NB4 (cell line): ENCODE measurements around the gene ACSM2A.

Experiments used
- MYC ChIP-seq: IDR thresholded peaks from 2 replicates; pipeline ENCODE4 v1.6.1; 2011; ENCODE audit warnings: low read depth, low read length
- POLR2A ChIP-seq: IDR thresholded peaks from 2 replicates; pipeline ENCODE4 v1.6.1; 2011; ENCODE audit warnings: mild to moderate bottlenecking; ENCODE audit not compliant: insufficient read length; ENCODE audit errors: extremely low read depth
- TF ChIP-seq, protein P1 (sequence below): IDR thresholded peaks from one replicate; pipeline ENCODE4 v1.5.1; 2012; ENCODE audit warnings: low read depth, low read length

DNA sequence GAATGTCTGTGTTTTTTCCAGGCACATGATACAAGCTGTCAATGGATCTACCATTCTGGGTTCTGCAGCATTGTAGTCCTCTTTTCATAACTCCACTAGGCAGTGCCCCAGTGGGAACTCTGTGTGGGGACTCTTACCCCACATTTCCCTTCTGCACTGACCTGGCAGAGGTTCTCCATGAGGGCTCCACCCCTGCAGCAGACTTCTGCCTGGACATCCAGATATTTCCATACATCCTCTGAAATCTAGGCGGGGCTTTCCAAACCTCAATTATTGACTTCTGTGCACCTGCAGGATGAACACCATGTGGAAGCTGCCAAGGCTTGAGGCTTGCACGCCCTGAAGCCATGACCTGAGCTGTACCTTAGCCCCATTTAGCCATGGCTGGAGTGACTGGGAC lies 56.0 kb downstream of the ACSM2A start:
- TF ChIP-seq POLR2A (no peak), MYC (no peak)
- TF ChIP-seq, protein P1, sequence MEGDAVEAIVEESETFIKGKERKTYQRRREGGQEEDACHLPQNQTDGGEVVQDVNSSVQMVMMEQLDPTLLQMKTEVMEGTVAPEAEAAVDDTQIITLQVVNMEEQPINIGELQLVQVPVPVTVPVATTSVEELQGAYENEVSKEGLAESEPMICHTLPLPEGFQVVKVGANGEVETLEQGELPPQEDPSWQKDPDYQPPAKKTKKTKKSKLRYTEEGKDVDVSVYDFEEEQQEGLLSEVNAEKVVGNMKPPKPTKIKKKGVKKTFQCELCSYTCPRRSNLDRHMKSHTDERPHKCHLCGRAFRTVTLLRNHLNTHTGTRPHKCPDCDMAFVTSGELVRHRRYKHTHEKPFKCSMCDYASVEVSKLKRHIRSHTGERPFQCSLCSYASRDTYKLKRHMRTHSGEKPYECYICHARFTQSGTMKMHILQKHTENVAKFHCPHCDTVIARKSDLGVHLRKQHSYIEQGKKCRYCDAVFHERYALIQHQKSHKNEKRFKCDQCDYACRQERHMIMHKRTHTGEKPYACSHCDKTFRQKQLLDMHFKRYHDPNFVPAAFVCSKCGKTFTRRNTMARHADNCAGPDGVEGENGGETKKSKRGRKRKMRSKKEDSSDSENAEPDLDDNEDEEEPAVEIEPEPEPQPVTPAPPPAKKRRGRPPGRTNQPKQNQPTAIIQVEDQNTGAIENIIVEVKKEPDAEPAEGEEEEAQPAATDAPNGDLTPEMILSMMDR = no peak
